WI38 (cell line): ENCODE measurements around the gene ETV1.
A peak's percentile ranks its signal among the peaks of the same experiment; 100 is the strongest.

Source experiments
- H3K4me3 ChIP-seq: 2 replicates; pipeline ENCODE4 v1.5.1; 2011; ENCODE audit warnings: low read depth, mild to moderate bottlenecking, control low read depth, low read length
- CTCF ChIP-seq: IDR thresholded peaks from 2 replicates; pipeline ENCODE4 v1.5.1; 2012; ENCODE audit warnings: low read depth, mild to moderate bottlenecking, control low read depth, low read length

ETV1 gene

DNA sequence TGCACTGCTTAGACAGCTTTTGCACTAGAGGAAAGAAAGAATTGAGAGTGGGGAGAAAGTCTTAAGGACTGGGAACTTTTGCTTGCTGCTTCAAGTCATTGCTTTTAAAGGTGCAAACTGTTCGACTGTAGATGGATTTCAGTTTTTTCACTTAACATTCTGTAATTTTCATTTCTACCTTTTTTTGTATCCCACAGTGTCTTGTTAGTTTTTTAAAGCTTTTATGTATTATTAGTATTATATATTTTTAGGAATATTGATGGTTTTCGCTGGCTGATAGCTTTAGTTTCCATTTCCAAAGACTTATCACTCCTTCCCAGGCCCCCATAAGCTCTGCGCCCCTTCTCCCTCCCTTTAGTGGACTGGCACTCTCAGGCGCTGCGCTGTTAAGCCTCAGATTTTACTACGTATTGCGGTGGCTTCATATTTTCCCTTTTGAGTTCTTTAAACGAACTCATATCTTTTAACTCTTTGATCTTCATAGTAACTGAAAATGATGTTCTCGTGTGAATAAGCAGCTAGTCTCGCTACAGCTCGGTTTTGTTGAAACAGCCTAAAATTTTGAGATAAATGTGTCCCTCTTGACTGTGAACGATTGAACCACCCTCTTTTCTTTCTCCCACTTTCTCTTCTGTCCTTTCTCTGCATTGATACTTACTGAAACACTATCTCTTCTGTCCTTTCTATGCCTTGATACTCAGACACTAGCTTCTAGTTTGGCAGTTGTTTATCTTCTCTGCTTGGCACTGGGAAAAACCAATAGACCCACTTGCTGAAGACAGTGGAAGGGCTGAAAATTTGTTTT, 2.5 kb upstream of the ETV1 start:
- peak overlapping the region; percentile 55 for H3K4me3 ChIP-seq
- no peak for TF ChIP-seq CTCF

DNA sequence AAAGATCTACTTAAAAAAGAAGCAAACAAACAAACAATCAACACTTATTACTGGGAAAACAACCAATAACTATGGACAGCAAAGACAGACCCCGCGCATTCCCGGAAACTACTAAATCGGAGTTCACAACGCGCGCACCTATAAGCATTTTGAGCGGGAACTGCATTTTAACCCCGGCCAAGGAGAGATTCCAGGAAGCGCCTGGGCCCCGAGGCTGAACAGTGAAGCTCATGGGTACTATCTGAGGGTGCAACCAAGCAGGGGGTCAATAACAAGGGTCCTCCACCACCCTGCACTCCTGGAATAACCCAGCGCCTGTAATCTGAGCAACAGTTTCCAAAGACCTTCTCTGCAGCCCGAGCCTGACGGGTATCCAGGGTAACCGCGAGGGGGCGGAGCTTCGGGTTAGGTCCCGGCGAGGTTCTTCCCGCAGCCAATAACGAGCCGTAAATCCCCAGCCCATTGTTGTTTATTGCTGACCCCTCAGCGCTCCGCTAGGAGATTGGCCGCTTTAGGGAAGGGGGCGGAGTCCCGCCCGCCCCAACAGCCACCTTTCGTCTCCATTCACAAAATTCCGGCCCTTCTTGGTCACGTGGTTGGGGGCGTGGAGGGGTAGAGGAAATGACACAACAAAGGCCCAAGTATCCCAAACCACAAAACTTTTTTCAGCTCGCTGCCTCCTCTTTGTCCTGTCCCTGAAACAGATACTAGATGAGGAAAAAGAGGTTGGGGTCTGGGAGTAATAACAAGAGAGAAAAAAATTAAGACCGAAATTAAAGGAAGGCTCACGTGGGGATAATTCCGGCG, 1.7 kb upstream of the ETV1 start:
- peak overlapping the region; percentile 85 for H3K4me3 ChIP-seq
- TF ChIP-seq CTCF = no peak

- no peak for TF ChIP-seq CTCF
- H3K4me3 ChIP-seq = peak overlapping the region; percentile 85
Measured at GRCh38 chr7:13990319-13990983, 985 bp upstream of the ETV1 start.

GRCh38 chr7:13989949-13990305, 461 bp upstream of the ETV1 start:
- TF ChIP-seq CTCF = no peak
- peak overlapping the region; percentile 85 for H3K4me3 ChIP-seq

- peak overlapping the region; percentile 85 for H3K4me3 ChIP-seq
- TF ChIP-seq CTCF = no peak
Measured at GRCh38 chr7:13988731-13989125, 738 bp downstream of the ETV1 start.

DNA sequence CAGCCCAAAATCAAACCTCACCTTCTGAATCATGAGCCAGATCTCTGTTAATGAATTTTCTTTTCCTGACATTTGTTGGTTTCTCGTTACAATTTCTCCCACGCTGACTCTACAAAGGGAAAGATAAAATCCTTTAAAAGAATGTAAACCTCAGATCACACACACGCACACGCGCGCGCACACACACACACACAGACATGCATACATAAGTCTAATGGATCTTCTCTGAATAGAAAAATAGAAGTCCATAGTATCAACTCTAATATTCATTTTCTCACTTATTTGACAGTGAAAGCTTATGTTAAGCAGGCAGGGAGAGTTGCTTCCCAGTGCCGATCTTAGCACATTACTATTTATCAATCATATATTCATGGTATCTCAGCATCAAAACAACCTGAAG, 1.4 kb downstream of the ETV1 start:
- TF ChIP-seq CTCF = no peak
- H3K4me3 ChIP-seq = peak overlapping the region; percentile 85

- no peak for TF ChIP-seq CTCF
- H3K4me3 ChIP-seq = peak overlapping the region; percentile 85
Measured at GRCh38 chr7:13987395-13987794, 2.1 kb downstream of the ETV1 start.
